Mesenchymal stem cell (in vitro differentiated cells and primary cell): ENCODE results near the gene VWA8.

Source experiments
- DNase-seq: peaks from one replicate; pipeline ENCODE4 v3.0.0-alpha.2; 2013
- H2AFZ ChIP-seq: one replicate; pipeline ENCODE4 v1.6.1; 2013; ENCODE audit warnings: low read depth, mild to moderate bottlenecking, control low read depth, inconsistent platforms, low read length, moderate library complexity
- H2AK5ac ChIP-seq: 2 replicates; pipeline ENCODE4 v1.6.1; 2013; ENCODE audit warnings: low read length, moderate library complexity, mild to moderate bottlenecking, inconsistent platforms; ENCODE audit not compliant: severe bottlenecking
- H2BK120ac ChIP-seq: one replicate; pipeline ENCODE4 v1.6.1; 2013; ENCODE audit warnings: low read depth, mild to moderate bottlenecking, inconsistent platforms, low read length, moderate library complexity
- H2BK12ac ChIP-seq, 2 experiments: one replicate each; pipeline ENCODE4 v1.6.1; 2013; ENCODE audit warnings: inconsistent platforms in 2 of 2, low read length in 2 of 2, mild to moderate bottlenecking in 2 of 2, moderate library complexity in 2 of 2, control low read depth in 1 of 2
- H2BK15ac ChIP-seq: one replicate; pipeline ENCODE4 v1.6.1; 2013; ENCODE audit warnings: mild to moderate bottlenecking, low read depth, inconsistent platforms; ENCODE audit not compliant: poor library complexity, severe bottlenecking
- H2BK5ac ChIP-seq: 2 replicates; pipeline ENCODE4 v1.6.1; 2013; ENCODE audit warnings: low read depth, mild to moderate bottlenecking, low read length, control low read depth, inconsistent platforms; ENCODE audit not compliant: poor library complexity, severe bottlenecking
- H3K14ac ChIP-seq, 2 experiments: one replicate each; pipeline ENCODE4 v1.6.1; 2013; ENCODE audit warnings: inconsistent platforms in 2 of 2, low read length in 2 of 2, control low read depth in 1 of 2, mild to moderate bottlenecking in 1 of 2, moderate library complexity in 1 of 2
- H3K18ac ChIP-seq, 2 experiments: one replicate each; pipeline ENCODE4 v1.6.1; 2013; ENCODE audit warnings: inconsistent platforms in 2 of 2, low read length in 2 of 2, control low read depth in 1 of 2, low read depth in 1 of 2, mild to moderate bottlenecking in 1 of 2
- H3K23ac ChIP-seq, 2 experiments: one replicate each; pipeline ENCODE4 v1.6.1; 2013; ENCODE audit warnings: inconsistent platforms in 2 of 2, low read length in 2 of 2, mild to moderate bottlenecking in 2 of 2, moderate library complexity in 2 of 2, control low read depth in 1 of 2
- H3K27ac ChIP-seq: 2 replicates; pipeline ENCODE4 v1.5.1; 2013; ENCODE audit warnings: mild to moderate bottlenecking, moderate library complexity, low read length, control low read depth, inconsistent platforms; ENCODE audit not compliant: poor library complexity, severe bottlenecking
- H3K27me3 ChIP-seq, 2 experiments: 2 replicates each; pipeline versions ENCODE4 v1.6.1 to v1.7.0; 2013; ENCODE audit warnings: low read length in 2 of 2, mild to moderate bottlenecking in 2 of 2, moderate library complexity in 2 of 2, control low read depth in 1 of 2, inconsistent platforms in 1 of 2; ENCODE audit not compliant: control insufficient read depth in 1 of 2, insufficient read depth in 1 of 2
- H3K36me3 ChIP-seq, 2 experiments: 2 replicates each; pipeline versions ENCODE4 v1.6.1 to v1.7.0; 2013; ENCODE audit warnings: low read length in 2 of 2, control low read depth in 1 of 2, inconsistent platforms in 1 of 2, low read depth in 1 of 2, mild to moderate bottlenecking in 1 of 2; ENCODE audit not compliant: insufficient read depth in 2 of 2, control insufficient read depth in 1 of 2
- H3K4ac ChIP-seq, 2 experiments: one replicate each; pipeline ENCODE4 v1.6.1; 2013; ENCODE audit warnings: inconsistent platforms in 2 of 2, low read length in 2 of 2, mild to moderate bottlenecking in 2 of 2, moderate library complexity in 2 of 2, control low read depth in 1 of 2, low read depth in 1 of 2
- H3K4me1 ChIP-seq: 2 replicates; pipeline ENCODE4 v1.6.1; 2013; ENCODE audit warnings: low read depth, low read length, control low read depth; ENCODE audit not compliant: control insufficient read depth, insufficient read depth
- H3K4me2 ChIP-seq: 2 replicates; pipeline ENCODE4 v1.6.1; 2013; ENCODE audit warnings: low read length, mild to moderate bottlenecking, inconsistent platforms; ENCODE audit not compliant: poor library complexity, severe bottlenecking
- H3K4me3 ChIP-seq, 2 experiments: 2 replicates each; pipeline versions ENCODE4 v1.5.1 to v1.7.0; 2013; ENCODE audit warnings: low read length in 2 of 2, mild to moderate bottlenecking in 2 of 2, control low read depth in 1 of 2, low read depth in 1 of 2; ENCODE audit not compliant: insufficient read depth in 1 of 2
- H3K79me1 ChIP-seq: replicated peaks from 2 replicates; pipeline ENCODE4 v1.6.1; 2013; ENCODE audit warnings: mild to moderate bottlenecking, control low read depth, low read length, inconsistent platforms; ENCODE audit not compliant: poor library complexity, severe bottlenecking
- H3K9ac ChIP-seq: 2 replicates; pipeline ENCODE4 v1.7.0; 2013; ENCODE audit warnings: mild to moderate bottlenecking, low read length, moderate library complexity
- H3K9me3 ChIP-seq: 2 replicates; pipeline ENCODE4 v1.7.0; 2013; ENCODE audit warnings: mild to moderate bottlenecking, low read length; ENCODE audit not compliant: control insufficient read depth
- H4K8ac ChIP-seq: one replicate; pipeline ENCODE4 v1.6.1; 2013; ENCODE audit warnings: inconsistent platforms, mild to moderate bottlenecking, low read length, moderate library complexity
- H4K91ac ChIP-seq: one replicate; pipeline ENCODE4 v1.6.1; 2013; ENCODE audit warnings: mild to moderate bottlenecking, low read length, inconsistent platforms
- WGBS: methylation state at CpG from one replicate; pipeline ENCODE4 v1.1.7; 2013; ENCODE audit warnings: mixed read lengths; 5-methylcytosine and 5-hydroxymethylcytosine counted together

VWA8 gene

DNA sequence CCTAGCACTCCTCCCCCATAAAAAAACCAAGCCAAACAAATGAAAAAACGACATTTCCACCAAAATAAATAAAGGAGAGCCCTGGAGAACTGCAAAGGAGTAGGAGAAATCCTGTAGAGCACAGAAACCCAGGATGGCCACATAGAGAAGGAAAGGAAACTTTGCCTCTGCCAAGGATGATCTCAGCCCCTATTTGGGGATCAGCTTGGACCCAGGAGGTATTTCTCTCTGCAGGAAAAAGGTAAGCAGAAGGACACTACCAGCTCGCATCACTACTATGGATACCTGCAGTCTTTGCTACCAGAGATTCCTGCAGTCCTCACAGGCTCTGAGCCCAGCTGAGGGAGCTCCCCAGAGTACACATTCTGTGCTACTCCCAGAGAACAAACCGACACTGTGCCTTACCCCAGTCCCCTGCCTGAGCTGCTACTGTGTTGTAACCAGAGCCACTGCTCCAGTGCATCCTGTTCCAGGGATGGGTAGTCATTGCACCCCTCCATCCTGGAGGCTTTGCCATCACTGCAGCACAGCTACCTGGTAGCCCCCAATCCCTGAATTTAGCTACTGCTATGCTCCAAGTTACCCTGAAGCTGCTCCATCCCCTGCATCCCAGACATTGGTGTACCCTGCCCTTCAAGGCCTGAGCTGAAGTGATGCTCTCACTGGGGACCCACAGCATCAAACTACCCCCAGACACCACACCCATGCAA, 41.7 kb downstream of the VWA8 start:
- no peak overlapping the region for H4K8ac ChIP-seq
- no peak overlapping the region for H3K4me2 ChIP-seq

DNA sequence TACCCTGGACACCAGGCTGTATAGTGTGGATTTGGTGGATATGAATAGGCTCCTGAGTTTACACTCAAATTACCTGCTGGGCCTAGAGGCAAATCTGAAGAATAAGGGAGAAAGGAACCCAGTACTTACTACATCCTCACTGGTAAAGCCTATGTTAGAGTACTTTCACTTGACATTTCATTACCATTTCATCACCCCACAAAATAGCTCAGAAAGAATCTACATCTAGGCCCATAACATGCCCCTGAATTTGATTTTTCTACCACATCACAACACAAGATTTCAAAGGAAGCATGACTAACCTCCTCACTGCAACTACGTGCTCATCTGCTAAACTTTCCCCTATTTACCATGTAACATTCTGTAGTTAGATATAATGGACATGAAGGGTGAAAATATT, 43.3 kb downstream of the VWA8 start:
- H3K27ac ChIP-seq = no peak overlapping the region
- H2AK5ac ChIP-seq = no peak overlapping the region
- no peak overlapping the region for H3K23ac ChIP-seq
- H3K9me3 ChIP-seq = no peaks in the 10 kb centered on the region
- H3K4me3 ChIP-seq = peak overlapping the region in 1 of 2 experiments; percentile 12
- no peak overlapping the region for H3K4me2 ChIP-seq
- peak overlapping the region; percentile 18 for H4K91ac ChIP-seq
- peak overlapping the region; percentile 70 for H3K9ac ChIP-seq
- peaks cover 17% of the 10 kb centered on the region for H3K79me1 ChIP-seq
- no peak overlapping the region for H3K4ac ChIP-seq
- no peak overlapping the region for H4K8ac ChIP-seq
- no peak overlapping the region for H2BK5ac ChIP-seq
- H2BK15ac ChIP-seq = no peak overlapping the region
- H2BK12ac ChIP-seq = peak overlapping the region in 1 of 2 experiments; percentile 83
- H3K4me1 ChIP-seq = peaks cover 8% of the 10 kb centered on the region
- DNase-seq = peak; percentile 58
- no peak overlapping the region for H3K14ac ChIP-seq
- no peaks in the 10 kb centered on the region for H3K27me3 ChIP-seq
- no peak overlapping the region for H2BK120ac ChIP-seq
- no peaks in the 10 kb centered on the region for H3K36me3 ChIP-seq
- H2AFZ ChIP-seq = no peak overlapping the region
- no CpG with 5 or more reads among the region's 1 CpG for WGBS
- peak overlapping the region in 1 of 2 experiments; percentile 43 for H3K18ac ChIP-seq

More for the DNA sequence above, 41.7 kb downstream of the VWA8 start:
- H3K27ac ChIP-seq = no peak overlapping the region
- H3K23ac ChIP-seq = no peak overlapping the region
- H2BK5ac ChIP-seq = no peak overlapping the region
- H2BK15ac ChIP-seq = no peak overlapping the region
- peaks cover 8% of the 10 kb centered on the region for H3K9me3 ChIP-seq
- H3K18ac ChIP-seq = peak overlapping the region in 1 of 2 experiments; percentile 42
- no peak for DNase-seq
- no peak overlapping the region for H3K9ac ChIP-seq
- H3K79me1 ChIP-seq = peaks cover 22% of the 10 kb centered on the region
- peak overlapping the region in 1 of 2 experiments; percentile 24 for H3K4ac ChIP-seq
- H4K91ac ChIP-seq = no peak overlapping the region
- peak overlapping the region in 1 of 2 experiments; percentile 29 for H2BK12ac ChIP-seq
- WGBS = 91% methylated on average over 2 of the region's 3 CpGs
- peaks cover 8% of the 10 kb centered on the region for H3K4me1 ChIP-seq
- H3K27me3 ChIP-seq = no peaks in the 10 kb centered on the region
- H2BK120ac ChIP-seq = no peak overlapping the region
- H2AFZ ChIP-seq = no peak overlapping the region
- H3K4me3 ChIP-seq = no peak overlapping the region
- H3K14ac ChIP-seq = no peak overlapping the region
- no peak overlapping the region for H2AK5ac ChIP-seq
- H3K36me3 ChIP-seq = no peaks in the 10 kb centered on the region

DNA sequence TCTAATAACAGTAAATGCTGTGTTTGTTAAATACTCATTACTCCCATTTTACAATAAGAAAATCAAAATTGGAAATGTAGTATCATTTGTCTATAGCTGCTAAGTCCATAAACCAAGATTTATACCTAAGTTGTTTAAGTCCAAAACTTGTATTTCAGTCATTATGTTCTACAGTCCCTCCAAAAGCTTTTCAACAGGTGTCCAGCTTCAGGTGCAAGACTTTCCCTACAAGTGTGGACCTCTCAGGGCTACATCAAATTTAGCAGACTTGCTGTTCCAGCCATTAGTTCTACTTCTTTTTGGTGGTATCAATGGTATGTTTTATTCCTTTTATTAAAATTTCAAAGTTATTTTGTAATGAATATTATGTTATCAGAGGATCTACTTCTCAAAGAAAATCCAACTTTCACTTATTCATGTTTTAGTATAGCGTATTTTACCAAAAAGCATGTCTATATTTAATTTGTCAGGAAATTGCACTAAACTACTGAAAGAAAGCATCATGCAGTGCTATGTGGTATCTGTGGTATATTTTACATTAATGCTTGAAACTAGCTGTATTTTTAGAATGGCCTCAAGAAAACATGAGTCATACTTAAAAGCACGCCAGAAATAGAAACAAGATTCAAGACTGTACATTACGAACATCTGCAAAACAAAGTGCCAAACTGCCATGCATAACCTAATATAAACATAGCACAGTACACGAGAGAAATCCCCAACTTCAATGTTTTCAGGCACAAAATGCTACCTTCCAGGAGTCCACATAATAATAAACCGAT, 44.5 kb downstream of the VWA8 start:
- Histone ChIP-seq H3K4ac (no peak overlapping the region), H3K4me2 (no peak overlapping the region), H3K18ac (peak overlapping the region; percentile 52 to 66), H4K8ac (no peak overlapping the region), H3K14ac (no peak overlapping the region), H2AFZ (no peak overlapping the region), H3K23ac (no peak overlapping the region), H3K27ac (no peak overlapping the region), H3K27me3 (no peaks in the 10 kb centered on the region), H3K9me3 (no peaks in the 10 kb centered on the region), H3K36me3 (no peaks in the 10 kb centered on the region), H3K79me1 (peaks cover 17% of the 10 kb centered on the region), H3K4me3 (peak overlapping the region in 1 of 2 experiments; percentile 42), H3K9ac (peak overlapping the region; percentile 70), H4K91ac (no peak overlapping the region), H2AK5ac (no peak overlapping the region), H3K4me1 (peaks cover 8% of the 10 kb centered on the region), H2BK12ac (no peak overlapping the region), H2BK15ac (no peak overlapping the region), H2BK5ac (no peak overlapping the region), H2BK120ac (no peak overlapping the region)
- peak; percentile 92 for DNase-seq
- WGBS = 0% methylated on average over 3 of the region's 5 CpGs

DNA sequence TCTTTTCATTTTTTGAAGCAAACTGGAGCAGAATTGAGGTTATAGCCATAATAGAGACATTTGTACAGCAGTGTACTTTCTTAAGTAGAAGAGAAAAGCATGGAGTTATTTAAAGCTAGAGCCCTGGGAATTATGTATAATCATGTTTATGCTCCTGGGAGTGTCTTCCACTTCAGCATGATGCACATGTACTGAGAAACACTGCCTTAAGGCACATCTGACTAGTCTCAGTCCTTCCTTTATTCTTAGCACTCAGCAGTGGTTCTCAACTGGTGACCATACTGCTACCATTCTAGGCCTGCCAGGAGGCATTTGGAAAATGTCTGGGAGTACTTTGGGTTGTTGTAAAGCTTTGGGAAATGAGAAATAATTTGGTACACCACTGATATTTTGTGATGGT, 45.8 kb downstream of the VWA8 start:
- Histone ChIP-seq H3K9me3 (no peaks in the 10 kb centered on the region), H2AK5ac (no peak overlapping the region), H4K8ac (no peak overlapping the region), H3K27me3 (no peaks in the 10 kb centered on the region), H3K18ac (peak overlapping the region in 1 of 2 experiments; percentile 66), H3K27ac (no peak overlapping the region), H3K23ac (no peak overlapping the region), H3K4me3 (no peak overlapping the region), H3K14ac (no peak overlapping the region), H3K79me1 (peaks cover 16% of the 10 kb centered on the region), H3K9ac (no peak overlapping the region), H3K4ac (no peak overlapping the region), H3K4me1 (peaks cover 8% of the 10 kb centered on the region), H2BK5ac (no peak overlapping the region), H2BK15ac (no peak overlapping the region), H2AFZ (no peak overlapping the region), H3K4me2 (no peak overlapping the region), H2BK120ac (no peak overlapping the region), H4K91ac (no peak overlapping the region), H2BK12ac (peak overlapping the region in 1 of 2 experiments; percentile 39), H3K36me3 (no peaks in the 10 kb centered on the region)
- peak; percentile 58 for DNase-seq
